Measurements from ENCODE around the gene SH2D6. TPM values are rescaled to one million over a fixed set of nuclear protein-coding genes. Genes with fewer than 3 reads are reported as not detected.
A peak's percentile ranks its signal among the peaks of the same experiment; 100 is the strongest.

The SH2D6 gene
- total and polyA plus RNA-seq, 8 donors, result 1.1 to 14.5 (median 2.2) TPM; not detected in 2

DNA sequence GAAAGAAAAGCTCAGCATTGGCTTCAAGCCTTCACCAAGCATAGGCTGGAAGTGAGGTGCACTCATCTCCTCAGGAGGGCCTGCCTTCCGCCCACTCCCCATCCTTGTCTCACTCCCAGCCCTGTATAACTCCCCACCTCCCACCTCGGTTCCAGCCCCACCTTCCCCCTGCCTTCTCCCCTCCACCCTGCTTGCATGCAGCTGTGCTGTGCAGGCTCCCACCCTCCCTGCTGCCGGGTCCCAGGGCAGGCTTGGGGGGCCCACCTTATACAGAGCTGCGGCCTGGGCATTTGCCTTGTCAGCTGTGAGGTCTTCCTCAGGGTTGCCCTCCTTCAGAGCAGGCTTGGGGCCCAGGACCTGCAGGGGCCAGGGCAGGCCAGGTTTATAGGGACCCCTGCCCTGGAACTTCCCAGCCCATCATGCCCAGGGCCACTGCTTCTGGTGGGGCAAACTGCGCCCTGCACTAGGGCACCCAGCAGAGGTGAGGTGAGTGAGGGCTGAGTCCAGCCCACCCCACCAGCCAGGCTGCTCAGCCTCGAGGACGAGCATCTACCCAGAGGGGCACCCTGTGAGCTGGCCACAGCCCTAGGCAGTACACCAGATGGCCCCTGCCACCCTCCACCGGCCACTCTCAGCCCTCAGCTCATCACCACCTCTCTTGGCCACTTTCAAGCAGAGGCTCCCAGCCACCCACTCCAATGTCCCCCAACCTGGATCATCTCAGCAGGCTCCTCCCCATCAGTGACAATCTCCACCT is 19.9 kb upstream of the SH2D6 start:
- no peak for DNase-seq
- Histone ChIP-seq H3K36me3 (peaks cover 6 to 86% (median 70%) of the 10 kb centered on the region in 4 donors), H3K27ac (peak overlapping the region in 2 of 5 donors; percentile 58 to 77), H3K4me3 (no peak overlapping the region), H3K27me3 (no peaks in the 10 kb centered on the region), H3K9me3 (peaks cover 0 to under 1% (median 0%) of the 10 kb centered on the region in 4 donors), H3K4me1 (peaks cover 8 to 50% (median 29%) of the 10 kb centered on the region in 4 donors)
- WGBS, 5 donors, result 90 to 95% (median 90%) methylated on average over 6 to 8 of the region's 8 CpGs
- TF ChIP-seq, protein P1, sequence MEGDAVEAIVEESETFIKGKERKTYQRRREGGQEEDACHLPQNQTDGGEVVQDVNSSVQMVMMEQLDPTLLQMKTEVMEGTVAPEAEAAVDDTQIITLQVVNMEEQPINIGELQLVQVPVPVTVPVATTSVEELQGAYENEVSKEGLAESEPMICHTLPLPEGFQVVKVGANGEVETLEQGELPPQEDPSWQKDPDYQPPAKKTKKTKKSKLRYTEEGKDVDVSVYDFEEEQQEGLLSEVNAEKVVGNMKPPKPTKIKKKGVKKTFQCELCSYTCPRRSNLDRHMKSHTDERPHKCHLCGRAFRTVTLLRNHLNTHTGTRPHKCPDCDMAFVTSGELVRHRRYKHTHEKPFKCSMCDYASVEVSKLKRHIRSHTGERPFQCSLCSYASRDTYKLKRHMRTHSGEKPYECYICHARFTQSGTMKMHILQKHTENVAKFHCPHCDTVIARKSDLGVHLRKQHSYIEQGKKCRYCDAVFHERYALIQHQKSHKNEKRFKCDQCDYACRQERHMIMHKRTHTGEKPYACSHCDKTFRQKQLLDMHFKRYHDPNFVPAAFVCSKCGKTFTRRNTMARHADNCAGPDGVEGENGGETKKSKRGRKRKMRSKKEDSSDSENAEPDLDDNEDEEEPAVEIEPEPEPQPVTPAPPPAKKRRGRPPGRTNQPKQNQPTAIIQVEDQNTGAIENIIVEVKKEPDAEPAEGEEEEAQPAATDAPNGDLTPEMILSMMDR (IDR thresholded peaks at IDR 0.05), result no peak
- no peak for TF ChIP-seq POLR2A (IDR thresholded peaks at IDR 0.05)
- no peak for TF ChIP-seq POLR2AphosphoS5 (IDR thresholded peaks at IDR 0.05)
- TF ChIP-seq EP300 (IDR thresholded peaks at IDR 0.05), result no peak
- intact Hi-C loops (cut with DNase I; ENCODE audit: low total_unique reads), result no loop called here

DNA sequence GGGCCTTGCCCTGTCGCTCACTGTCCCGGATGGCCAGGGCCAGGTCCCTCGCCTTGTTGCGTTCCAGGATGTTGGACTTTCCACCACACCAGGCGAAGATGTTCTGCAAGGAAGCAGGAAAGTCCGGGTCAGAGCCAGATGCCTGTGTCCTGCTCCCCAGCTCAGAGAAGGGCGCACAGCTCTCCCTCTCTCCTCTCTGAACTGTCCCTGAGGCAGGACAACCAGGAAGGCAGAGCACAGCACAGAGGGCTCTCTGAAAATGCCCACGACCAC is 19.4 kb upstream of the SH2D6 start:
- TF ChIP-seq, protein P1 (IDR thresholded peaks at IDR 0.05), result no peak
- TF ChIP-seq EP300 (IDR thresholded peaks at IDR 0.05) (no peak), POLR2AphosphoS5 (IDR thresholded peaks at IDR 0.05) (no peak), POLR2A (IDR thresholded peaks at IDR 0.05) (no peak)
- intact Hi-C loops (cut with DNase I; ENCODE audit: low total_unique reads), result no loop called here
- no peak overlapping the region for H3K27ac ChIP-seq
- H3K9me3 ChIP-seq, result peaks cover 0 to 5% (median 0%) of the 10 kb centered on the region in 4 donors
- H3K27me3 ChIP-seq, result no peaks in the 10 kb centered on the region
- H3K36me3 ChIP-seq, result peaks cover 5 to 81% (median 66%) of the 10 kb centered on the region in 4 donors
- WGBS, 5 donors, result 90 to 97% (median 96%) methylated on average over 8 of the region's 8 CpGs
- H3K4me1 ChIP-seq, result peaks cover 8 to 47% (median 26%) of the 10 kb centered on the region in 4 donors
- DNase-seq, result no peak
- H3K4me3 ChIP-seq, result no peak overlapping the region

DNA sequence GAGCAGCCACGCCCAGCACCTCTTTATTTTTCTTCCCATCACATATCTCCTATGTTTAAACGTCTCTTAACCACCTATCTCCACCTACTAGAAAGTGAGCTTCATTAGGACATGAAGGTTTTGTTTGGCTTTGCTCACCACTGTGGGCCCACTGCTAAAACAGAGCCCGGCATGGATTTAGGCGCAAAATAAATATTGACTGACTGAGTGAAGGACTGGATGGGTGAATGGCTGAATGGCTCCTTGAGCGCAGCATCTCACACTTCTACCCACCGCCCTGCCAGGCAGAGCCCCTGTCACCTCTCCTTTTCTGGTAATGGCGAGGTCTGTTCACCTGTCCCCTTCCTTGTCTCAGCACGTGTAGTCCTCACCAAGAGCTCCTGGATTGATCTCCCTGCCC is 18.5 kb upstream of the SH2D6 start:
- no peak for DNase-seq
- H3K9me3 ChIP-seq, result peaks cover 0 to 9% (median 0%) of the 10 kb centered on the region in 4 donors
- intact Hi-C loops (cut with DNase I; ENCODE audit: low total_unique reads), result no loop called here
- H3K4me3 ChIP-seq, result no peak overlapping the region
- TF ChIP-seq POLR2AphosphoS5 (IDR thresholded peaks at IDR 0.05) (no peak), EP300 (IDR thresholded peaks at IDR 0.05) (no peak), POLR2A (IDR thresholded peaks at IDR 0.05) (no peak)
- TF ChIP-seq, protein P1 (IDR thresholded peaks at IDR 0.05), result no peak
- peaks cover 8 to 43% (median 22%) of the 10 kb centered on the region in 4 donors for H3K4me1 ChIP-seq
- no peak overlapping the region for H3K27ac ChIP-seq
- peaks cover 5 to 72% (median 57%) of the 10 kb centered on the region in 4 donors for H3K36me3 ChIP-seq
- WGBS, 5 donors, result 84 to 88% (median 87%) methylated on average over 8 of the region's 8 CpGs
- no peaks in the 10 kb centered on the region for H3K27me3 ChIP-seq

DNA sequence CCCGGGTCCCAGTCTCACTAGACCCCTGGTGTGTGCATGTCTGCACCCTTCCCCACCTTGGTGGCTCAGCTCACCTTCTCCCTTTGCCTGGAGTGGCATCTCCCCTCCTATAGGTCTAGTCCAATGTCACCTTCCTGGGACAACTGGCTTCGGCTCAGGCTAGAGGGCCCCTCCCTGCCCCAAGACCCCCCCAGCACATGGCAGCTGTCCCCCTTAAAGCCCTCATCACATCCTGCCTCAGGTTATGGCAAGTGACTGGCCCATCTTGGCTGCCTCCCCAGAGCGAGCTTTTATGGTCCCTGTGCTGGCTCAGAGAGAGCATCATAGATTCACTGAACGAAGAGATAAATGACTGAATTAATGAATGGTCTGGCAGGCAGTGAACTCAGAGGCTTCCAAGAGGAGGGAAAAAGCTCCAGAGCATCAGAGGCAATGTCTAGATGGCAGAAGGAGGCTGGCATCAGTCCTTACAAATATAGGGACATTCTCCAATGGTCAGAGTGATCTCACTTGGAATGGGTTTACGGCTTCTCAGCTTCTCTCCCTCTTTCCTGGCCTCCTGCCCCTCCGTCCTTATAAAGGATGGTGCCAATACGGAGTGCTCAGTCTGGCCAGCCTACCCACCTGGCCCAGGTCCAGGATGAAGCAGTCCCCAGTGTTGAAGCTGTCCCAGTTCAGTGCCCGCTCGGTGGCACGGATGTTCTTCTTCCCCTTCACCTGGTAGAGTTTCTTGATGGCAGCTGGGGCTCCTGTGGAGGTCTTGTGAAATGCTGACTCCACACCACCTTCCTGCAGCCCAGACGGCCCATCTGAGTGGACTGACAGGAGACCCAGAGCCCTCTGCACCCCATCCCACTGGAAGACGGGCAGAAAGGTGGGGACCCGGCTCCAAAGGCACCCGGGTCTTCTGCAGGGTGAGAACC is 17.7 kb upstream of the SH2D6 start:
- H3K27ac ChIP-seq, result no peak overlapping the region
- no peak for DNase-seq
- intact Hi-C loops (cut with DNase I; ENCODE audit: low total_unique reads), result no loop called here
- peaks cover 0 to 9% (median 0%) of the 10 kb centered on the region in 4 donors for H3K9me3 ChIP-seq
- no peak for TF ChIP-seq POLR2AphosphoS5 (IDR thresholded peaks at IDR 0.05)
- TF ChIP-seq, protein P1 (IDR thresholded peaks at IDR 0.05), result no peak
- no peak for TF ChIP-seq POLR2A (IDR thresholded peaks at IDR 0.05)
- TF ChIP-seq EP300 (IDR thresholded peaks at IDR 0.05), result no peak
- peaks cover 5 to 64% (median 49%) of the 10 kb centered on the region in 4 donors for H3K36me3 ChIP-seq
- no peak overlapping the region for H3K4me3 ChIP-seq
- H3K4me1 ChIP-seq, result peaks cover 8 to 44% (median 19%) of the 10 kb centered on the region in 4 donors
- 74 to 90% (median 87%) methylated on average over 11 to 14 of the region's 14 CpGs for WGBS, 5 donors
- H3K27me3 ChIP-seq, result no peaks in the 10 kb centered on the region
